GM12864 (cell line): ENCODE data around the gene CLN3.
"Not testable (repeated sequence)": the region's sequence is repeated elsewhere in the genome, so short reads cannot be mapped to it uniquely, and the experiment has no call there.

ENCODE experiments used
- DNase-seq: peaks from one replicate; pipeline ENCODE4 v3.0.0-alpha.2; 2011; ENCODE audit warnings: low read depth
- H3K4me3 ChIP-seq: 2 replicates; pipeline ENCODE4 v1.5.1; 2011; ENCODE audit warnings: mild to moderate bottlenecking, low read depth, low read length, control low read depth
- TF ChIP-seq, protein P1 (sequence below): IDR thresholded peaks from 2 replicates; pipeline ENCODE4 v1.5.1; 2011; ENCODE audit warnings: low read depth, mild to moderate bottlenecking, moderate library complexity, low read length, control low read depth, inconsistent platforms; ENCODE audit errors: missing control alignments

Gene CLN3

GRCh38 chr16:28491230-28491969 is 474 bp downstream of the CLN3 start:
- no peak for DNase-seq
- peak overlapping the region; percentile 89 for H3K4me3 ChIP-seq
- TF ChIP-seq, protein P1, sequence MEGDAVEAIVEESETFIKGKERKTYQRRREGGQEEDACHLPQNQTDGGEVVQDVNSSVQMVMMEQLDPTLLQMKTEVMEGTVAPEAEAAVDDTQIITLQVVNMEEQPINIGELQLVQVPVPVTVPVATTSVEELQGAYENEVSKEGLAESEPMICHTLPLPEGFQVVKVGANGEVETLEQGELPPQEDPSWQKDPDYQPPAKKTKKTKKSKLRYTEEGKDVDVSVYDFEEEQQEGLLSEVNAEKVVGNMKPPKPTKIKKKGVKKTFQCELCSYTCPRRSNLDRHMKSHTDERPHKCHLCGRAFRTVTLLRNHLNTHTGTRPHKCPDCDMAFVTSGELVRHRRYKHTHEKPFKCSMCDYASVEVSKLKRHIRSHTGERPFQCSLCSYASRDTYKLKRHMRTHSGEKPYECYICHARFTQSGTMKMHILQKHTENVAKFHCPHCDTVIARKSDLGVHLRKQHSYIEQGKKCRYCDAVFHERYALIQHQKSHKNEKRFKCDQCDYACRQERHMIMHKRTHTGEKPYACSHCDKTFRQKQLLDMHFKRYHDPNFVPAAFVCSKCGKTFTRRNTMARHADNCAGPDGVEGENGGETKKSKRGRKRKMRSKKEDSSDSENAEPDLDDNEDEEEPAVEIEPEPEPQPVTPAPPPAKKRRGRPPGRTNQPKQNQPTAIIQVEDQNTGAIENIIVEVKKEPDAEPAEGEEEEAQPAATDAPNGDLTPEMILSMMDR = peak; percentile 14

DNA sequence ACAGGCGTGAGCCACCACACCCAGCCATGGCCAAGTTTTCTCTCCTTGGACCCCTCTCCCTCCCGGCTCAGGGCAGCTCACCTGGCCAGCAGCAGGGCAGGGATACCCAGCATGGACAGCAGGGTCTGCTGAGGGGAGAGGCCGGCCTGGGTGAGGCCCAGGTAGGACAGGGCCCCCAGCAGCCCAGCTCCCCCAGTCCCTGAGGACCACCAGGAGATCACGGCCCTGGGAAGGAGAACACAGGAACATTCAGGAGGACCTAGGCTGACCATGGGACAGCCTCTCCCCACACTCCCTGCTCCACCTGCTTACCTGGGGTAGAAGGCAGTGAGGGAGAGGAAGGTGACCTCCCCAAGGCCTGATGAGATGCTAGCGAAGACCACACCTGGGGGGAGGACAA is 5.6 kb downstream of the CLN3 start:
- H3K4me3 ChIP-seq = no peak overlapping the region
- DNase-seq = no peak
- TF ChIP-seq, protein P1 = no peak

DNA sequence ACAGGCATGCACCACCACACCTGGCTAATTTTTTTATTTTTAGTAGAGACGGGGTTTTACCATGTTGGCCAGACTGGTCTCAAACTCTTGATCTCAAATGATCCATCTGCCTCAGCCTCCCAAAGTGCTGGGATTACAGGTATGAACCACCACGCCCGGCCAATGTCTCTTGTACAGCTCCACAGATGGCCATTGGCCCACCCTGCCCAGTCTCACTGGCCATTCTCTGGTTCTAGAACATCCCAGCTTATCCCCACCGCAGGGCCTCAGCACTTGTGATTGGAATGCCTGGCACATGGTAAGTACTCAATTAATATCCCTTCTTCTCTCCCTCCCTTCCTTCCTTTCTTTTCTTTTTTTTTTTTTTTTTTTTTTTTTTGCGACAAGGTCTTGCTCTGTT is 8.5 kb downstream of the CLN3 start:
- DNase-seq, H3K4me3 ChIP-seq: not testable (repeated sequence)

DNA sequence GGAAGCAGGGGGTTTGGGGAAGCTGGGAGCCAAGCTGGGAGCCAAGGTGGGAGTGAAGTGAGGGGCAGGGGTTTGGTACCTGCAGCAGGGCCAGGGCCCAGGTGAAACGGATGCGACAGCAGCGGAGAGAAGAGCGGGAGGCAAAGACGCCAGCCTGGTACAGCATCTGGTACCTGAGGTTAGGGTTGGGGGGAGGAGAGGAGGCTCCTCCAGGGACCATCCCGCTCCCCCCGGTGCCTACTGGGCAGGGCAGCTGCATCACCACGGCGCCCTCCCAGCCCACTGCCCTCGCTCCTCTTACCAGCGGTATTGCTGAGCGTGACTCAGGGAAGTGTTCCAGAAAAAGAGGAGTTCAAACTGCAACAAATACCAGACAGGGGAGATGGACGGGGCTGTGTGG is 9.8 kb downstream of the CLN3 start:
- no peak overlapping the region for H3K4me3 ChIP-seq
- no peak for DNase-seq
- TF ChIP-seq, protein P1 = no peak

- no peak for DNase-seq
- TF ChIP-seq, protein P1 = no peak
- H3K4me3 ChIP-seq = no peak overlapping the region
These were observed 13.2 kb downstream of the CLN3 start for GRCh38 chr16:28478506-28479180.

DNA sequence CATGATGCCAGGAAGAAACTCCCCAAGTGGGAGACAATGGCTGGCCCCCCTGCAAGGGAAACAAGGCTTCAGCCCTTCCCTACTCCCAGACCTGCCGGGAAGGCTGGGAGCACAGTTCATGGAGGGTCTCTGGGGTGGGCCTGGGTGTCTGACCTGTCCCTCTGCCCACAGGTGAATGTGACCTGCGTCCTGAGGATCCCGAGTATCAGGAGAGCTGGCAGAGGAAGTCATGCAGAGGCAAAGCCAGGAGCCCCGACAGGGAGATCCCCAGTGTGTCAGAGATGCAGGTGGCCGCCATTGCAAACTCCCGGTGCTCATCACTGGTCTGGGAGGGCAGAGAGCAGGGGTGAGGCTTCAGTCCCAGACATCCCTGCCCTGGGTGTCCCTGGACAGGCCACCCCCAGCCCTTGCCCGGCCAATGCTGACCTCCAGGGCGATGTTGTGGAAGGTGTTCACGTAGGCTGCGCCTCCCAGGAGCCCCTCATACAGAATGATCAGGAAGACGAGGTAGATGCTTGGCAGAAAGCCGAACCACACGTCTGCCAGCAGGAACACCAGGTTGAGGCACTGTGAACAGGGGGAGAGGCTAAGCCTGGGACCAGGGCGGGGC is 14.5 kb downstream of the CLN3 start:
- no peak overlapping the region for H3K4me3 ChIP-seq
- TF ChIP-seq, protein P1 = no peak
- no peak for DNase-seq

GRCh38 chr16:28475221-28475620 is 16.7 kb downstream of the CLN3 start:
- TF ChIP-seq, protein P1 = no peak
- no peak for DNase-seq
- H3K4me3 ChIP-seq = no peak overlapping the region
